A673 (cell line): ENCODE results near the gene SNX24.

Experiments used
- EZH2 ChIP-seq: fragments of 200-600 bp; sonication (generic); IDR thresholded peaks from 2 replicates; pipeline ENCODE4 v1.6.1; 2017; ENCODE audit warnings: borderline replicate concordance, low read depth, mild to moderate bottlenecking, mixed read lengths, antibody characterized with exemption, low read length; ENCODE audit not compliant: poor library complexity, severe bottlenecking
- TF ChIP-seq, protein P1 (sequence below): fragments of 300-800, 200-600 bp; sonication (generic); conservative IDR thresholded peaks from 2 replicates; pipeline ENCODE4 v1.5.1; 2017; ENCODE audit warnings: low read depth, mild to moderate bottlenecking, antibody characterized with exemption, low read length, moderate library complexity, mixed read lengths

DNA sequence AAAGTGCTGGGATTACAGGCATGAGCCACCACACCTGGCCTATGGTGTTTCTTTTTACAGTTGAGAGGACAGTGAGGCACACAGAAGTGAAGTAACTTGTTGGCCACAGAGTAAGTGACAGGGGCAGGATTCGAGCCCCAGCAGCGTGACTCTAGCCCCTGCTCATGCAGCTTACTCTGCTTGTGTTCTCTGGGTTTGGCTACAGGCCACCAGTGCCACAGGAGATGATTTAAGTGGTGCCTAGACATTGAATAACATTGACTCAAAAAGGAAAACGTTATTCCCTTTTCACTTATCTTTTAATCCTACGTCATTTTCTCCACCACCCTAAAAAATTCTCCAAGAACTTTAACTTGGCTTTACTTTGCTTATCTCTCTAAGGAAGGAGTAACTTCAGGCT is 61.4 kb downstream of the SNX24 start:
- TF ChIP-seq, protein P1, sequence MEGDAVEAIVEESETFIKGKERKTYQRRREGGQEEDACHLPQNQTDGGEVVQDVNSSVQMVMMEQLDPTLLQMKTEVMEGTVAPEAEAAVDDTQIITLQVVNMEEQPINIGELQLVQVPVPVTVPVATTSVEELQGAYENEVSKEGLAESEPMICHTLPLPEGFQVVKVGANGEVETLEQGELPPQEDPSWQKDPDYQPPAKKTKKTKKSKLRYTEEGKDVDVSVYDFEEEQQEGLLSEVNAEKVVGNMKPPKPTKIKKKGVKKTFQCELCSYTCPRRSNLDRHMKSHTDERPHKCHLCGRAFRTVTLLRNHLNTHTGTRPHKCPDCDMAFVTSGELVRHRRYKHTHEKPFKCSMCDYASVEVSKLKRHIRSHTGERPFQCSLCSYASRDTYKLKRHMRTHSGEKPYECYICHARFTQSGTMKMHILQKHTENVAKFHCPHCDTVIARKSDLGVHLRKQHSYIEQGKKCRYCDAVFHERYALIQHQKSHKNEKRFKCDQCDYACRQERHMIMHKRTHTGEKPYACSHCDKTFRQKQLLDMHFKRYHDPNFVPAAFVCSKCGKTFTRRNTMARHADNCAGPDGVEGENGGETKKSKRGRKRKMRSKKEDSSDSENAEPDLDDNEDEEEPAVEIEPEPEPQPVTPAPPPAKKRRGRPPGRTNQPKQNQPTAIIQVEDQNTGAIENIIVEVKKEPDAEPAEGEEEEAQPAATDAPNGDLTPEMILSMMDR: no peak
- TF ChIP-seq EZH2: no peak
